Testis (tissue), 2 donors: ENCODE data around the gene SF3B3.

Source experiments
- CTCF ChIP-seq, 3 experiments: fragments of 450-650 bp in 2 of 3; fragments of 200-600 bp in 1 of 3; sonication (generic) in 1 of 3; IDR thresholded peaks; one replicate each; pipeline ENCODE4 v1.5.1; 2016 to 2019; ENCODE audit warnings: antibody characterized with exemption in 3 of 3, mild to moderate bottlenecking in 2 of 3, moderate library complexity in 1 of 3
- POLR2A ChIP-seq: fragments of 450-650 bp; IDR thresholded peaks from one replicate; pipeline ENCODE4 v1.6.1; 2017; ENCODE audit warnings: antibody characterized with exemption, mild to moderate bottlenecking, moderate library complexity

GRCh38 chr16:70588565-70588964 lies 64.9 kb downstream of the SF3B3 start:
- TF ChIP-seq CTCF (IDR thresholded peaks at IDR 0.05): no peak
- no peak for TF ChIP-seq POLR2A
